ENCODE data around the gene BFSP2. TPM values are rescaled to one million over a fixed set of nuclear protein-coding genes. Genes with fewer than 3 reads are reported as not detected.

BFSP2 gene
- total RNA-seq, 6 experiments from 2014 or later = not detected

- TF ChIP-seq CTCF (IDR thresholded peaks at IDR 0.05) = no peak
- TF ChIP-seq POLR2A (IDR thresholded peaks at IDR 0.05) = no peak
- 69% methylated on average over 4 of the region's 4 CpGs for WGBS (ENCODE audit: insufficient coverage, low coverage, low lambda C conversion rate, missing lambda C conversion rate)
- H3K27ac ChIP-seq = no peak overlapping the region
- intact Hi-C loops (cut with DNase I) = no loop called here
- H3K36me3 ChIP-seq = no peaks in the 10 kb centered on the region
- no peaks in the 10 kb centered on the region for H3K27me3 ChIP-seq
- H3K9me3 ChIP-seq = no peaks in the 10 kb centered on the region
- H3K4me3 ChIP-seq = no peak overlapping the region
- DNase-seq (no peak), ATAC-seq (no peak)
- H3K4me1 ChIP-seq = peaks cover 0 to 3% (median 0%) of the 10 kb centered on the region in 4 donors
These were observed 25.0 kb upstream of the BFSP2 start for GRCh38 chr3:133374708-133375402.

- H3K9me3 ChIP-seq = no peaks in the 10 kb centered on the region
- intact Hi-C loops (cut with DNase I) = no loop called here
- ATAC-seq = no peak
- H3K4me1 ChIP-seq = peaks cover 0 to 7% (median 0%) of the 10 kb centered on the region in 4 donors
- H3K27ac ChIP-seq = no peak overlapping the region
- no peak overlapping the region for H3K4me3 ChIP-seq
- H3K27me3 ChIP-seq = no peaks in the 10 kb centered on the region
- no peak for DNase-seq
- no peaks in the 10 kb centered on the region for H3K36me3 ChIP-seq
- TF ChIP-seq POLR2A (IDR thresholded peaks at IDR 0.05) (no peak), CTCF (IDR thresholded peaks at IDR 0.05) (no peak)
These were observed 24.5 kb upstream of the BFSP2 start for GRCh38 chr3:133375403-133375745.

GRCh38 chr3:133376810-133377209, 23.0 kb upstream of the BFSP2 start:
- 51% methylated on average over 4 of the region's 6 CpGs for WGBS (ENCODE audit: insufficient coverage, low coverage, low lambda C conversion rate, missing lambda C conversion rate)
- Histone ChIP-seq H3K36me3 (no peaks in the 10 kb centered on the region), H3K27me3 (no peaks in the 10 kb centered on the region), H3K9me3 (no peaks in the 10 kb centered on the region), H3K4me3 (no peak overlapping the region), H3K4me1 (peaks cover 0 to 20% (median 4%) of the 10 kb centered on the region in 4 donors), H3K27ac (no peak overlapping the region)
- DNase-seq (no peak), ATAC-seq (no peak)
- TF ChIP-seq POLR2A (IDR thresholded peaks at IDR 0.05) = no peak
- TF ChIP-seq CTCF (IDR thresholded peaks at IDR 0.05) = no peak
- intact Hi-C loops (cut with DNase I) = no loop called here

- no peak overlapping the region for H3K4me3 ChIP-seq
- intact Hi-C loops (cut with DNase I) = no loop called here
- TF ChIP-seq POLR2A (IDR thresholded peaks at IDR 0.05) (no peak), CTCF (IDR thresholded peaks at IDR 0.05) (peak; percentile 39 to 52 (median 45))
- H3K36me3 ChIP-seq = no peaks in the 10 kb centered on the region
- peaks cover 0 to 26% (median 4%) of the 10 kb centered on the region in 4 donors for H3K4me1 ChIP-seq
- no peak overlapping the region for H3K27ac ChIP-seq
- ATAC-seq (peak; percentile 50 to 76 (median 67)), DNase-seq (no peak)
- no peaks in the 10 kb centered on the region for H3K27me3 ChIP-seq
- 47% methylated on average over 2 of the region's 3 CpGs for WGBS (ENCODE audit: insufficient coverage, low coverage, low lambda C conversion rate, missing lambda C conversion rate)
- no peaks in the 10 kb centered on the region for H3K9me3 ChIP-seq
These were observed 22.5 kb upstream of the BFSP2 start for GRCh38 chr3:133377396-133377795.
